Common myeloid progenitor, CD34-positive (primary cell): ENCODE data around the gene MBNL1.

Source experiments
- CTCF ChIA-PET: fragments of 350-600 bp; sonication (Branson Sonifier 250); formaldehyde crosslinking; loops from one replicate; lab custom pipeline; 2021; ENCODE audit warnings: antibody characterized with exemption; lab: Charles Lee
- POLR2A ChIA-PET: fragments of 350-600 bp; sonication (Branson Sonifier 250); formaldehyde crosslinking; loops from one replicate; lab custom pipeline; 2021; ENCODE audit warnings: antibody characterized with exemption; lab: Charles Lee
- DNase-seq, 3 donors: peaks; one replicate each; pipeline versions ENCODE4 v3.0.0 to v3.0.0-alpha.2; 2013
- H3K27ac ChIP-seq, 2 experiments: 1 replicate in 1 of 2; 2 replicates in 1 of 2; pipeline ENCODE4 v1.7.0; 2013; ENCODE audit warnings: inconsistent platforms in 2 of 2, low read length in 2 of 2, mild to moderate bottlenecking in 2 of 2, low read depth in 1 of 2, moderate library complexity in 1 of 2; ENCODE audit not compliant: severe bottlenecking in 2 of 2, insufficient read depth in 1 of 2, poor library complexity in 1 of 2
- H3K27me3 ChIP-seq, 5 experiments: replicated peaks in 2 of 5; 1 replicate in 3 of 5; 2 replicates in 2 of 5; pipeline versions ENCODE4 v1.6.1 to v1.7.0; 2013; ENCODE audit warnings: low read length in 4 of 5, mild to moderate bottlenecking in 2 of 5, moderate library complexity in 2 of 5, inconsistent platforms in 1 of 5; ENCODE audit not compliant: insufficient read depth in 5 of 5, control insufficient read depth in 4 of 5
- H3K36me3 ChIP-seq, 4 experiments: 1 replicate in 2 of 4; 2 replicates in 2 of 4; pipeline versions ENCODE4 v1.6.1 to v1.7.0; 2013; ENCODE audit warnings: low read length in 3 of 4, control low read depth in 1 of 4, mild to moderate bottlenecking in 1 of 4; ENCODE audit not compliant: control insufficient read depth in 4 of 4, insufficient read depth in 4 of 4
- H3K4me1 ChIP-seq, 4 experiments: 1 replicate in 3 of 4; 2 replicates in 1 of 4; pipeline versions ENCODE4 v1.6.1 to v1.7.1; 2013; ENCODE audit warnings: low read length in 3 of 4, mild to moderate bottlenecking in 3 of 4, control low read depth in 1 of 4, inconsistent platforms in 1 of 4, moderate library complexity in 1 of 4; ENCODE audit not compliant: control insufficient read depth in 4 of 4, insufficient read depth in 4 of 4; ENCODE audit errors: control extremely low read depth in 1 of 4
- H3K4me3 ChIP-seq, 7 experiments: 1 replicate in 4 of 7; 2 replicates in 3 of 7; pipeline versions ENCODE4 v1.5.1 to v1.7.0; 2013; ENCODE audit warnings: mild to moderate bottlenecking in 7 of 7, low read length in 6 of 7, moderate library complexity in 6 of 7, inconsistent platforms in 2 of 7, low read depth in 2 of 7, control low read depth in 1 of 7; ENCODE audit not compliant: insufficient read depth in 4 of 7, control insufficient read depth in 1 of 7; ENCODE audit errors: extremely low read depth in 1 of 7
- H3K9me3 ChIP-seq, 5 experiments: 1 replicate in 4 of 5; 2 replicates in 1 of 5; pipeline versions ENCODE4 v1.6.1 to v1.7.1; 2013; ENCODE audit warnings: low read length in 4 of 5, mild to moderate bottlenecking in 2 of 5, inconsistent platforms in 1 of 5, low read depth in 1 of 5, moderate library complexity in 1 of 5; ENCODE audit not compliant: control insufficient read depth in 4 of 5, insufficient read depth in 2 of 5; ENCODE audit errors: control extremely low read depth in 1 of 5
- WGBS: methylation state at CpG from one replicate; pipeline ENCODE4 v1.1.5; 2013; ENCODE audit not compliant: insufficient coverage; 5-methylcytosine and 5-hydroxymethylcytosine counted together

The MBNL1 gene

DNA sequence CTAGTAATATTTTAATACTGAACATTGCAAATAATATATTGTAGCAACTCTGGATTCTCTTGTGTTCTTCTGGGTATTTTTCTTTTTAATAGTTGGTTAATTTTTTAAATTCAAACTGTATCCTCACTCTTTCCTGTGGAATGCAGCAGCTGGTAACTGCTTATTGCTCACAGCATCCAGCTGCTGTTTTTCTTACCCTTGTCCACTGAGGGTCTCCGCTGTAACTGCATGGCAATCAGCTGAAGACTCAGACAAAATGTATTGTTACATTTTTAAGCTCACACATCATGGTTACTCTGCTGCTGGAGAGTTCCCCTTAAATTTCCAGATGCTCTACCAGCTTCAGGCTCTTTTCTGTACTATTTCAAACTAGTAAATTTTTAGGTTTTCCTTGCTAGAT, 227.6 kb downstream of the MBNL1 start:
- H3K36me3 ChIP-seq, result no peaks in the 10 kb centered on the region
- ChIA-PET CTCF (interaction anchor here (0.9 to 1.7 kb wide), 2 partner anchors 12 to 24 kb away, joined by 3 to 4 read pairs; no protein-coding TSS in a partner anchor), POLR2A (no interaction called here)
- peaks cover 0 to 2% (median 0%) of the 10 kb centered on the region in 4 experiments for H3K4me1 ChIP-seq
- no peak overlapping the region for H3K4me3 ChIP-seq
- H3K27ac ChIP-seq, result no peak overlapping the region
- H3K9me3 ChIP-seq, result peaks cover 0 to 6% (median 0%) of the 10 kb centered on the region in 5 experiments
- WGBS, result 100% methylated on average over 1 of the region's 1 CpG
- H3K27me3 ChIP-seq, result no peaks in the 10 kb centered on the region
- no peak for DNase-seq

DNA sequence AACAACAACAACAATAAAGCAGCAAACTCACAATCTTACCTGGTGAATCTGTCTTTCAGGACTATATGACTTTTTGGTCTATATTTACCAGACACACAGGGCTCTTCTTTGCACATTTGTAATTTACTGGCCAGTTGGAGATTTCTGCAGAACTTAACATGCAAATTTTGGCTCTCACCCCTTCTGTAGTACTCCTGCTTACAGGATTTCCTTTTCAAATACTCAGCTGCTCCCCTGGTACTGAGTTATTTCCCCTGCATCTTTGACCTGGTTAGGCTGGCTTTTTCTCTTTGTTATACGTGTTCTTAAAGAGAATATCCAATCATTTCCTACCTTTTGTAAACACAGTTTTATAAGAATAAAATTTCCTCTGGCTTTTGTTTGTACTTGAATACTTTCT, 228.0 kb downstream of the MBNL1 start:
- H3K4me1 ChIP-seq, result peaks cover 0 to 2% (median 0%) of the 10 kb centered on the region in 4 experiments
- WGBS, result no CpG with 5 or more reads among the region's 1 CpG
- H3K27ac ChIP-seq, result no peak overlapping the region
- H3K36me3 ChIP-seq, result no peaks in the 10 kb centered on the region
- H3K27me3 ChIP-seq, result no peaks in the 10 kb centered on the region
- H3K4me3 ChIP-seq, result no peak overlapping the region
- POLR2A ChIA-PET, result no interaction called here
- no peak for DNase-seq
- CTCF ChIA-PET, result interaction anchor here (0.9 to 1.7 kb wide), 2 partner anchors 11 to 25 kb away, joined by 3 to 4 read pairs; no protein-coding TSS in a partner anchor
- H3K9me3 ChIP-seq, result peaks cover 0 to 6% (median 0%) of the 10 kb centered on the region in 5 experiments

DNA sequence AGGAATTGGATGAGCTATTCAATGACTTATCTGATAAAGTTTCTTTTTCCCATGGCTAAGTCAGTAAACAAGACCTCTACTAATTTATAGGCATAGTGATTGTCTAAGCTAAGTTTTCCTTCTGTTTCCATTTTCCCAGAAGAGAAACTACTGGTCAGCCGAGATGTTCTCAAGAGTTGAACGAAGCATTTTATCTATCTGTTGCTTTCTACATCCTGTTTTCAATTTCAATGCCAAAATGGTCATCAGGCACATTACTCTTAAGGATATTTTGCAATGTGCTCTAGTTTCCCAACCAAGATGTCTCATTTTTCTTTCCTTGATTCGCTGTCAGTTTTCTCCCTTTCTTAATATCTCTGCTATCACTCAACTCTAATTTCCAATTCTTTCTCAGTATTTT, 228.7 kb downstream of the MBNL1 start:
- no peak overlapping the region for H3K27ac ChIP-seq
- ChIA-PET CTCF (interaction anchor here (1.7 kb wide), 1 partner anchor 25 kb away, joined by 3 read pairs; no protein-coding TSS in a partner anchor), POLR2A (no interaction called here)
- 7% methylated on average over 2 of the region's 3 CpGs for WGBS
- no peaks in the 10 kb centered on the region for H3K27me3 ChIP-seq
- H3K36me3 ChIP-seq, result no peaks in the 10 kb centered on the region
- no peak for DNase-seq
- H3K4me3 ChIP-seq, result no peak overlapping the region
- H3K4me1 ChIP-seq, result peaks cover 0 to 2% (median 0%) of the 10 kb centered on the region in 4 experiments
- H3K9me3 ChIP-seq, result peaks cover 0 to 11% (median 0%) of the 10 kb centered on the region in 5 experiments

DNA sequence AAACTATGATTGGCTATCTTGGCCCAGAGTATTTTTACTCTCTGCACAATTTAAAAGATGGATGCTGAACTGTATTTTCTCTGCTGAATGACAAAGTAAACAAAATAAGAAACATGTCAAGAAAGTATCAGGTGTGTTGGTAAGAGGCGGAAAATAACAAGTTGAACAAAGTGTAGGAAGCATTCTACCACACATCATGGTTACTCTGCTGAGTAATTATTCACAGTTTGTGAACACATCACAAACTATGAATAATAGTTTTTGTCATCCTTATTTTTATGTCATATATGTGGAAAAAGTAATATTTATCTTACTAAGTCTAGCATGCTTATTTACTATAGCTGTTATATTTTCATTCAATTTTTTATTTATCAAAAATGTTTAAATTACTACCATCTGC, 229.2 kb downstream of the MBNL1 start:
- H3K4me1 ChIP-seq, result peaks cover 0 to 2% (median 0%) of the 10 kb centered on the region in 4 experiments
- ChIA-PET POLR2A (interaction anchor here (0.8 kb wide), 1 partner anchor 10 kb away, joined by 3 read pairs; no protein-coding TSS in a partner anchor), CTCF (interaction anchor here (1.7 kb wide), 1 partner anchor 26 kb away, joined by 3 read pairs; no protein-coding TSS in a partner anchor)

DNA sequence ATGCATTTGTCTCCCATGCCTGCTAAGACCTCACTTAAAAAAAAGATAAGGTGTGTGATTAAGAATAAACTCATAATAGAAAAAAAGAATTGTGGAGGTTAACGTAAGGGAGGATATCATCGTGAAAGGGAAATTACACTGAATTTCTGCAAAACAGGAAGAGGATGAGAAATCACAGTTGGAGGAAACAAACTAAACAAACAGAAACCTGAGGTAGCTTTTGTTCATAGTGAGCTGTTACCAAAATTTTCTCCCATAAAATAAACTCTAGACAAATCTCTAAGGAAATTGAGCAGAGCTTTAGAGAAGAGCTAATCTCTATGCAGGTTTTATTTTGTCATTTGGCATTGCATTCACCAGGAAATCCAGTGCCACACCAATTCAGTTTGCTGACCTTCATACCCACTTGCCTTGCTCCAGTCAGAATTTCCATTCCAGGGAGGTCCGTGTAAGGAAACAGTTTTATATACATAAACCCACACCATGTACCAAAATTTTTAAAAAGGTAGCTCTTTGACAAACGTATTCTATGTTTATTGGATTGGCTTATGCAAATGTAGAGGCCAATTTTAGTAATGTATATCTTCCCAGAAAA, 231.2 kb downstream of the MBNL1 start:
- H3K27me3 ChIP-seq, result no peaks in the 10 kb centered on the region
- no peak overlapping the region for H3K27ac ChIP-seq
- H3K4me1 ChIP-seq, result peaks cover 0 to 2% (median 0%) of the 10 kb centered on the region in 4 experiments
- no CpG with 5 or more reads among the region's 4 CpGs for WGBS
- CTCF ChIA-PET, result interaction anchor here (0.7 kb wide), 1 partner anchor 9 kb away, joined by 3 read pairs; no protein-coding TSS in a partner anchor
- H3K36me3 ChIP-seq, result no peaks in the 10 kb centered on the region
- H3K4me3 ChIP-seq, result no peak overlapping the region
- H3K9me3 ChIP-seq, result peaks cover 0 to 11% (median 0%) of the 10 kb centered on the region in 5 experiments
- DNase-seq, result no peak
- POLR2A ChIA-PET, result interaction anchor here (0.7 kb wide), 1 partner anchor 409 kb away, joined by 3 read pairs; no protein-coding TSS in a partner anchor

More for the DNA sequence above, 229.2 kb downstream of the MBNL1 start:
- Histone ChIP-seq H3K9me3 (peaks cover 0 to 11% (median 0%) of the 10 kb centered on the region in 5 experiments), H3K27me3 (no peaks in the 10 kb centered on the region), H3K36me3 (no peaks in the 10 kb centered on the region), H3K27ac (no peak overlapping the region), H3K4me3 (no peak overlapping the region)
- WGBS, result no CpG with 5 or more reads among the region's 1 CpG
- no peak for DNase-seq

DNA sequence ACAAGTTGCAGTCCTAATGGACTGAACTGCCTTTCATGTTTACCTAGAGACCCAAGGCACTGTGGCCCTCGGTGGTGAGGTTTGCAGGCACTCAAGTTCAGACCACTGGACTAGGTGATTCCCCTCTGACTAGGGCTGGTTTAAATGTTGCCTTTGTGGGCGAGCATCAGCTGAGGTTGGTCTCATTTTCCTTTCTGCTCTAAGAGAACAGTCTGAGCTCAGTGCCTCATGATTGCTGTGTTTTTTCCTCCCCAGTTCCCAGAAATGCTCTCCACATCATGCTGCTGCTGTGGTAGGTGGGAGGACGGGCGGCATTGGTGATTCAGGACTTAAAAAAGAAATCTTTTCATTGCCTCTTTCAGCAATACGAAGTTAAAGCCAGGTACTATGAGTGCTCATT, 237.2 kb downstream of the MBNL1 start:
- no peaks in the 10 kb centered on the region for H3K36me3 ChIP-seq
- H3K27me3 ChIP-seq, result no peaks in the 10 kb centered on the region
- CTCF ChIA-PET, result interaction anchor here (1.0 to 9.0 kb wide), 7 partner anchors 17 to 220 kb away, joined by 3 to 66 read pairs (median 3); no protein-coding TSS in a partner anchor
- peaks cover 0 to 5% (median 0%) of the 10 kb centered on the region in 5 experiments for H3K9me3 ChIP-seq
- H3K4me3 ChIP-seq, result no peak overlapping the region
- 14% methylated on average over 3 of the region's 5 CpGs for WGBS
- POLR2A ChIA-PET, result no interaction called here
- H3K4me1 ChIP-seq, result peaks cover 0 to 10% (median 7%) of the 10 kb centered on the region in 4 experiments
- no peak overlapping the region for H3K27ac ChIP-seq
- DNase-seq, result peak in 2 of 3 donors; percentile 31 to 34

DNA sequence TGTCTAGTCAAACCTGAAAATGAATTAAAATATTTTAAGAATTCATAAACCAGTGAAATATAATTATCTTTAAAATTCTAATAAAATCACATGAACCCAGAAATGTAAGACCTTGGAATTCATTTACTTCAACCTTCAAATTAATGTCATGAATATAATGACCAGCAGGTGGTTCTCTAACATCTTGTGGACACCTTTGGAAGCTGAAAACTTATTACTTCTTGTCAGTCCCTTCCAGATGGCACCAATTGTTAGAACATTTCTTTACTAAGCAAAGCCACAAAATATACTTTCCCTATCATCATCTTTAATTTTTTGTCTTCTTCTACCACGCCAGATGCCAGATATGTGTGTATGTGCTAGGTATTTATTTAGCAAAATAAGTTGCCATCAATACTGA, 240.0 kb downstream of the MBNL1 start:
- no peaks in the 10 kb centered on the region for H3K9me3 ChIP-seq
- WGBS, result no CpG with 5 or more reads among the region's 1 CpG
- peaks cover 0 to 10% (median 7%) of the 10 kb centered on the region in 4 experiments for H3K4me1 ChIP-seq
- no peak overlapping the region for H3K4me3 ChIP-seq
- POLR2A ChIA-PET, result no interaction called here
- H3K36me3 ChIP-seq, result no peaks in the 10 kb centered on the region
- no peak overlapping the region for H3K27ac ChIP-seq
- H3K27me3 ChIP-seq, result no peaks in the 10 kb centered on the region
- peak; percentile 41 to 72 (median 65) for DNase-seq
- CTCF ChIA-PET, result interaction anchor here (0.6 to 9.0 kb wide), 9 partner anchors 9 to 441 kb away, joined by 3 to 66 read pairs (median 5); no protein-coding TSS in a partner anchor
